HG03520 (cell line): ENCODE results near the gene FGD5.

Experiments used
- ATAC-seq: cut with Tn5 transposase; IDR thresholded peaks from one replicate; pipeline ENCODE4 v1.9.1; 2021; ENCODE audit warnings: mild to moderate bottlenecking, moderate library complexity; ENCODE audit not compliant: unreplicated experiment

The FGD5 gene

GRCh38 chr3:14949126-14949525 lies 130.4 kb downstream of the FGD5 start:
- ATAC-seq: no peak

GRCh38 chr3:14950274-14950673 lies 131.5 kb downstream of the FGD5 start:
- ATAC-seq: no peak

GRCh38 chr3:14957153-14957552 lies 138.4 kb downstream of the FGD5 start:
- no peak for ATAC-seq

- no peak for ATAC-seq
Measured at GRCh38 chr3:14957925-14958324, 139.2 kb downstream of the FGD5 start.

- no peak for ATAC-seq
Measured at GRCh38 chr3:14959359-14959943, 140.7 kb downstream of the FGD5 start.

GRCh38 chr3:14962762-14963161 lies 144.0 kb downstream of the FGD5 start:
- no peak for ATAC-seq

- no peak for ATAC-seq
Measured at GRCh38 chr3:14967285-14967684, 148.5 kb downstream of the FGD5 start.

GRCh38 chr3:14969671-14970070 lies 150.9 kb downstream of the FGD5 start:
- ATAC-seq: no peak

GRCh38 chr3:14976317-14976716 lies 157.6 kb downstream of the FGD5 start:
- no peak for ATAC-seq

- no peak for ATAC-seq
Measured at GRCh38 chr3:14980689-14981088, 161.9 kb downstream of the FGD5 start.
